Left ventricle myocardium inferior (tissue), 1 donor: ENCODE results near the gene ZNF330. TPM values are rescaled to one million over a fixed set of nuclear protein-coding genes. Genes with fewer than 3 reads are reported as not detected.
A peak's percentile ranks its signal among the peaks of the same experiment; 100 is the strongest.
"Not testable (repeated sequence)": the region's sequence is repeated elsewhere in the genome, so short reads cannot be mapped to it uniquely, and the experiment has no call there.

ENCODE experiments used
- DNase-seq: peaks from one replicate; pipeline ENCODE4 v3.0.0-alpha.2; 2020
- H3K27ac ChIP-seq: fragments of 200-600 bp; replicated peaks from 2 replicates; pipeline ENCODE4 v1.8.0; 2021
- H3K27me3 ChIP-seq: fragments of 200-600 bp; 2 replicates; pipeline ENCODE4 v1.8.0; 2021; ENCODE audit warnings: low read depth
- H3K36me3 ChIP-seq: fragments of 200-600 bp; 2 replicates; pipeline ENCODE4 v1.8.0; 2021
- H3K4me1 ChIP-seq: fragments of 200-600 bp; 2 replicates; pipeline ENCODE4 v1.8.0; 2021
- H3K4me3 ChIP-seq: fragments of 200-600 bp; 2 replicates; pipeline ENCODE4 v1.8.0; 2021; ENCODE audit warnings: mild to moderate bottlenecking, moderate library complexity
- H3K9me3 ChIP-seq: fragments of 200-600 bp; replicated peaks from 2 replicates; pipeline ENCODE4 v1.8.0; 2021
- CTCF ChIP-seq: fragments of 200-600 bp; IDR thresholded peaks from 2 replicates; pipeline ENCODE4 v1.8.0; 2021; ENCODE audit warnings: antibody characterized with exemption, mild to moderate bottlenecking, borderline replicate concordance
- intact Hi-C: fragments of 100-400 bp; cut with micrococcal nuclease; formaldehyde crosslinking; loops from one replicate; pipeline ENCODE4 v1.11.0; 2022
- long read RNA-seq: library from polyadenylated mRNA; unstranded; transcript quantifications from one replicate; pipeline ENCODE4 v2.0.0, GENCODE V29; 2021
- total RNA-seq: library from RNA; stranded (reverse); fragmentation: NEBNext Ultra II Directional; extraction: Animal tissue kit (Norgen Biotek cat#: 25700); gene quantifications from one replicate; pipeline ENCODE4 v1.2.1, GENCODE V29; 2021
- donor health status: DM: no; HTN: yes; CAD: no; lungs with severe emphysema.

ZNF330 gene
- 144 TPM for total RNA-seq
- long read RNA-seq, transcript ZNF330-207 (2 exons, 733 nt) = major isoform, 10 of 18 reads
- long read RNA-seq, partial matches to known transcripts = 3 of 18 reads
- long read RNA-seq, other reads (novel, unspliced or antisense) = 5 of 18 reads

DNA sequence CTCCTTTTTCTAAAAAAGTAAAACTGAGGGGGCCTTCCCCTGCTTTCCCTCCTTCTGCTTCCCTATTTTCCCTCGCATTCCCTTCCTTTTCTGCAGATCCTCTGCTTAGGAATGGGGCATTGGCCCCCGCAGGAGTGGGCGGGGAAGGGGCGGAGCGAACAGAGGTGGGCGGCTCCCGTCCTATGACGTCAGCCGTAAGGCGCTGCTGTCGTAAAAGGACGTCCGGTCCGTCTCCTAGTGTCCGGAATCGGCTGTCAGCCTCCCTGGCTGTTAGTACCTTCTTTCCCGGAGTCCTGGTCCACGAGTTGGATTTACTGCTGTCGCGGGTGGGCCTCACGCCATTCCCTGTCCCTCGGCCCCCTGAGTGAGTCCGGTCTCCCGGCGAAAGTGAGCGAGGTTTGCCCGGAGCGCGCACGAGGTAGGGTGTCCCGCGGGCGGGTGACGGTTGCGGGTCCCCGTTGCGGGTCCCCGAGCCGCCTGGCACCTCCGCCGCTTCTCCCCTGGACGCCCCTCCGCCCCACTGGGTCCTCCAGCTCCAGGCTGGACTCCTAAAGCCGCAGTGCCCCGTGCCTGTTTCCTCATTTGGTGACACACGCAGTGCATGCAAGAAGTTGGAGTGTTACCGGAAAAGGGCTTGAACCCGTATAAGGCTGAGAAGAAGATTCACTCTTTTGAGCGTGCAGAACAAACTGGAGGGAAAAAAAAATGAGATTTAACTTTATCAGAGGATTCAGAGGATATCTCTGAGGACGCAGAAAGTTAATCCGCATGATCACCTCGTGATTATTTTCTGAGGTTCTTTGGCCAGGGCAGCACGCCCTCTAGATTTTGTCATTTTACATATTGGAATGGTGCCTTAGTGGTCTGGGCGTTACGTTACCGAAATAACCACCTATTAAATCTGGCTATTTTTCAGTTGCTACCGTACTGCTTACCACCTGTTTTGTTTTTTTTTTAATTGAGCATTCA lies at the start of gene ZNF330:
ZNF330 (plus strand) TSS at position 205 of the 969 bp plus-strand sequence. CDS start 1,477 bp downstream, outside the sequence.
- intact Hi-C loops = no loop called here
- peak within 1 kb of the TSS; percentile 94 for H3K27ac ChIP-seq
- DNase-seq = peak; percentile 93
- H3K4me1 ChIP-seq = peaks cover 71% of the 10 kb centered on the region
- no peaks in the 10 kb centered on the region for H3K9me3 ChIP-seq
- no peak for TF ChIP-seq CTCF
- H3K4me3 ChIP-seq = peak within 1 kb of the TSS; percentile 84
- H3K27me3 ChIP-seq = no peaks in the 10 kb centered on the region
- peaks cover 19% of the 10 kb centered on the region for H3K36me3 ChIP-seq

DNA sequence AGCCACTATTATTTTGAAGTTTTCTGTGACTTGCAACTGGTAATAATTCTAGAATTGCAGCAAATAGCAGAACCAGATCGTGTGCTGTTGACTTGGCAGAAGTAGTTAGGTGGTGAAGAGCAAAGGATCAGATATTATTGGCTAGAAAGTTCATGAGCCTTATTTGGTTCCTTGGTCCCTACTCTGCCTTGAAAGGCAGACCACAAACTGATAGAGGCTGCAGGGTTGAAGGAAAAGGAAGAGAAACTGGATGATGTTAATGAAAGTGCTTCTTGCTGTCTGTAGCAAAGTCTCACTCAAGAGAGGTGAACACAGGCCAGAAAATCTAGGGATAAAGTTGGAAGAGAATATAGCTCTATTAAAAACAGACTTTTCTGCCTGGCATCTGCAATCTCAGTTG lies 46.2 kb upstream of the ZNF330 start:
- intact Hi-C loops = no loop called here

GRCh38 chr4:141177171-141177570 lies 43.5 kb upstream of the ZNF330 start:
- Histone ChIP-seq H3K4me1 (no peaks in the 10 kb centered on the region), H3K27me3 (no peaks in the 10 kb centered on the region), H3K27ac (no peak overlapping the region), H3K36me3 (no peaks in the 10 kb centered on the region), H3K9me3 (no peaks in the 10 kb centered on the region), H3K4me3 (no peak overlapping the region)
- intact Hi-C loops = no loop called here
- no peak for TF ChIP-seq CTCF
- no peak for DNase-seq

More for the DNA sequence above, 46.2 kb upstream of the ZNF330 start:
- Histone ChIP-seq H3K9me3 (no peaks in the 10 kb centered on the region), H3K4me1 (no peaks in the 10 kb centered on the region), H3K27ac (no peak overlapping the region), H3K27me3 (no peaks in the 10 kb centered on the region), H3K36me3 (no peaks in the 10 kb centered on the region), H3K4me3 (no peak overlapping the region)
- no peak for TF ChIP-seq CTCF
- DNase-seq = no peak

DNA sequence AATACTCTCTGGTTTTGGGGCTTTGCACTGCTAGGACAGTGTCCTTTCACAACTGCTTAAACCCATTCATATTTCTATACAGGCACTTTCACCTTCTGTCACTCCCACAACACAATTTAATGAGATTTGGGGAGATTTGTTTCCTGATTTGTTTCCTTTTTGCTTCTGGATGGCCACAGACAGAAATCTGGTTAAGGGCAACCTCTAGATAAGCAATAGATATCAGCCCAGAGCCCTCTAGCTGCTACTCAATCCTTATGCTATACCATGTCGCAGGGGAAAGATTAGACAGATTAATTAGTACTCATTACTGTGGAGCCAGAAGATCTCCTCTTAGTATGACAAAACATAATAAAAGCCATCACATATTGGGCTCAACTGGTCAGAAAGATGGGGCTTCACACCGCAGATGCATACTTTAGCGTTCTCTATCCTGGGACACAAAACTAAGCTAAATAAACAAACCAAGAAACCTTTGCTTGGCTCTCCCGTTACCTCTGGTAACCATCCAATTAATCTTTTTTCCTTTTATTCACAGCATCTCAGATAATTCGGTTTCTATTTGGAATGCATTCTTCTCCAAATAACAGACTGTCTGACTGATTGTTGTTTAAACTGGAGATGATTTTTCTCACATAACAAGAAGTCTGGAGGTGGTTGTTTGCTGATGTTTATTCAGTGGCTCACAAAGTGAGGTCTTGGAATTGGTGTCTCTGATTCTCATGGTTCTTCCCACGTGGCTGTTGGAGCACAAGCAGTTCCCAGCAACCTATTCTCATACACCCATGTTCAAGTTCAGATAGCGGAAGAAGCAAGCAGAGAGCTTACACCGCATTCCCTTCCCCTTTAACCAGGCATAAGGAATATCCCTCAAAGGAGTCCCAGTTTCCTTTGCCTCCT lies 41.0 kb upstream of the ZNF330 start:
- no peak for DNase-seq
- intact Hi-C loops = no loop called here
- no peak for TF ChIP-seq CTCF
- no peaks in the 10 kb centered on the region for H3K9me3 ChIP-seq
- H3K36me3 ChIP-seq = no peaks in the 10 kb centered on the region
- no peak overlapping the region for H3K4me3 ChIP-seq
- no peak overlapping the region for H3K27ac ChIP-seq
- no peaks in the 10 kb centered on the region for H3K27me3 ChIP-seq
- no peaks in the 10 kb centered on the region for H3K4me1 ChIP-seq

DNA sequence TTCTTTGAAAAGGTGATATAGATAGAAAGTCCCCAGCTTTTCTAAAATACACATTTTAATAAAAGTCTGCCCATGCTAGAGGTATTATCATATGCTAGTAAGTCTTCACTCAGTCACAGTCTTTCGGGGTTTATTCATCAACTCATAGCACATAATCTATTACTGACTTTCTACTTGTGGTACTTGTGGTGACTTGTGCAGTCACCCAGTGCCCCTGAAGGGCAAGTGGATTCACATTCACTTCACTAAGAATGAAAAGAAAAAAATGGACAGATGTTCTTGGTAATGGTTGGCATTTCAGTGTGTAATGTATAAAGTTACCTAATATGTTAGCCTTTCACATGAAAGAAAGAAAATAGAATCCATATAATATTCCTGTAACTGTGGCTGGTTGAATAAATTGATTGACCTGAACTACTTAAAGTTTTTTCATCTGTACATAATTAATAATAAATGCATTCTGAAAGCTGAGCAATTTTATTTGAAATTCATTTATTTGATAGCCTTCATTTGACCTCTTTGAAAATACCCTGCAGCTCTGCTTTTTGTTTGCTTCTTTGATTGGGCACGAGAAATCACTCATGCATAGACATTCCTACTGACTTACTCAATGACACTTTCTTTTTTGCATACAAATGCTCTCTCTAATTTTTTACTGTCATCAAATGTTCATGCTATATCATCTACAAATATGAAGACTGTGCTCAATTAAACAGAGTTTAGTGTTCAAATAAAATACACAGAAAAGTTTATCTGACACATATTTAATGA lies 39.5 kb upstream of the ZNF330 start:
- TF ChIP-seq CTCF = no peak
- no peaks in the 10 kb centered on the region for H3K9me3 ChIP-seq
- no peak for DNase-seq
- no peaks in the 10 kb centered on the region for H3K4me1 ChIP-seq
- H3K4me3 ChIP-seq = no peak overlapping the region
- intact Hi-C loops = no loop called here
- no peaks in the 10 kb centered on the region for H3K27me3 ChIP-seq
- H3K36me3 ChIP-seq = no peaks in the 10 kb centered on the region
- no peak overlapping the region for H3K27ac ChIP-seq

GRCh38 chr4:141183491-141183890 lies 37.2 kb upstream of the ZNF330 start:
- intact Hi-C loops, DNase-seq, H3K9me3 ChIP-seq: not testable (repeated sequence)

More at GRCh38 chr4:141183491-141183890, 37.2 kb upstream of the ZNF330 start:
- not testable (repeated sequence) for H3K27me3 ChIP-seq, H3K4me3 ChIP-seq, H3K27ac ChIP-seq, H3K36me3 ChIP-seq, H3K4me1 ChIP-seq
